Coronary artery (tissue), 2 donors: ENCODE measurements around the gene CSE1L.
A peak's percentile ranks its signal among the peaks of the same experiment; 100 is the strongest.

ENCODE experiments used
- DNase-seq: peaks from one replicate; pipeline ENCODE4 v3.0.0-alpha.2; 2017; ENCODE audit warnings: low spot score
- H3K27ac ChIP-seq, 2 donors: fragments of 200-600 bp; sonication (generic); one replicate each; pipeline ENCODE4 v1.5.1; 2016 to 2019
- H3K4me3 ChIP-seq: fragments of 200-600 bp; sonication (generic); 2 replicates; pipeline ENCODE4 v1.5.1; 2016; ENCODE audit warnings: mild to moderate bottlenecking, moderate library complexity
- CTCF ChIP-seq: fragments of 200-600 bp; sonication (generic); IDR thresholded peaks from one replicate; pipeline ENCODE4 v1.5.1; 2019; ENCODE audit warnings: antibody characterized with exemption

CSE1L gene

GRCh38 chr20:49106328-49106727 lies 60.2 kb downstream of the CSE1L start:
- no peak overlapping the region for H3K27ac ChIP-seq
- no peak for DNase-seq
- no peak overlapping the region for H3K4me3 ChIP-seq
- TF ChIP-seq CTCF, result no peak

- H3K27ac ChIP-seq, result no peak overlapping the region
- TF ChIP-seq CTCF, result no peak
- H3K4me3 ChIP-seq, result no peak overlapping the region
- no peak for DNase-seq
Measured at GRCh38 chr20:49110767-49111694, 64.9 kb downstream of the CSE1L start.

- no peak for DNase-seq
- Histone ChIP-seq H3K4me3 (no peak overlapping the region), H3K27ac (no peak overlapping the region)
- no peak for TF ChIP-seq CTCF
Measured at GRCh38 chr20:49112596-49113274, 66.6 kb downstream of the CSE1L start.

GRCh38 chr20:49115564-49115963 lies 69.5 kb downstream of the CSE1L start:
- H3K27ac ChIP-seq, result no peak overlapping the region
- no peak for TF ChIP-seq CTCF
- H3K4me3 ChIP-seq, result no peak overlapping the region
- DNase-seq, result no peak

GRCh38 chr20:49118307-49118706 lies 72.2 kb downstream of the CSE1L start:
- no peak overlapping the region for H3K27ac ChIP-seq
- DNase-seq, result peak; percentile 24
- TF ChIP-seq CTCF, result no peak
- no peak overlapping the region for H3K4me3 ChIP-seq

- no peak for TF ChIP-seq CTCF
- Histone ChIP-seq H3K27ac (no peak overlapping the region), H3K4me3 (no peak overlapping the region)
- DNase-seq, result peak; percentile 40
Measured at GRCh38 chr20:49119988-49120387, 73.9 kb downstream of the CSE1L start.

- no peak overlapping the region for H3K27ac ChIP-seq
- H3K4me3 ChIP-seq, result no peak overlapping the region
- peak; percentile 62 for DNase-seq
- TF ChIP-seq CTCF, result no peak
Measured at GRCh38 chr20:49122920-49123319, 76.8 kb downstream of the CSE1L start.
